Gastrocnemius medialis (tissue), 4 donors: Measurements from ENCODE around the gene CDC5L. TPM values are rescaled to one million over a fixed set of nuclear protein-coding genes. Genes with fewer than 3 reads are reported as not detected.

Experiments used
- ATAC-seq, 2 donors: fragments of 150-250 bp; one replicate each; pipeline ENCODE4 v1.9.1; 2016
- DNase-seq, 2 donors: peaks; one replicate each; pipeline ENCODE4 v3.0.0-alpha.2; 2019
- H3K27ac ChIP-seq, 4 donors: fragments of 200-600 bp; sonication (generic); 1 replicate in 1 of 4; 2 replicates in 3 of 4; pipeline ENCODE4 v1.5.1; 2016 to 2018; ENCODE audit warnings: mild to moderate bottlenecking in 2 of 4, moderate library complexity in 1 of 4
- H3K27me3 ChIP-seq, 3 donors: fragments of 200-600 bp; sonication (generic) in 2 of 3; 1 replicate in 1 of 3; 2 replicates in 2 of 3; pipeline versions ENCODE4 v1.5.1 to v1.6.0; 2016 to 2019; ENCODE audit warnings: mild to moderate bottlenecking in 1 of 3, moderate library complexity in 1 of 3
- H3K36me3 ChIP-seq, 2 donors: fragments of 200-600 bp; sonication (generic) in 1 of 2; one replicate each; pipeline ENCODE4 v1.5.1; 2017 to 2018
- H3K4me1 ChIP-seq, 2 donors: fragments of 200-600 bp; sonication (generic) in 1 of 2; one replicate each; pipeline ENCODE4 v1.5.1; 2016 to 2017; ENCODE audit warnings: mild to moderate bottlenecking in 2 of 2
- H3K4me3 ChIP-seq, 4 donors: fragments of 200-600 bp; sonication (generic) in 3 of 4; 1 replicate in 1 of 4; 2 replicates in 3 of 4; pipeline ENCODE4 v1.5.1; 2016 to 2019; ENCODE audit warnings: mild to moderate bottlenecking in 2 of 4
- H3K9me3 ChIP-seq, 3 donors: fragments of 200-600 bp; sonication (generic) in 2 of 3; 1 replicate in 1 of 3; 2 replicates in 2 of 3; pipeline ENCODE4 v1.5.1; 2016 to 2019
- CTCF ChIP-seq, 5 experiments: fragments of 450-650 bp in 3 of 5; fragments of 200-600 bp in 2 of 5; sonication (generic) in 2 of 5; IDR thresholded peaks in 4 of 5; conservative IDR thresholded peaks in 1 of 5; 1 replicate in 4 of 5; 2 replicates in 1 of 5; pipeline ENCODE4 v1.5.1; 2016 to 2019; ENCODE audit warnings: antibody characterized with exemption in 5 of 5, mild to moderate bottlenecking in 3 of 5, moderate library complexity in 3 of 5
- POLR2A ChIP-seq, 2 donors: fragments of 450-650 bp; IDR thresholded peaks; one replicate each; pipeline ENCODE4 v1.6.1; 2017; ENCODE audit warnings: antibody characterized with exemption in 2 of 2, mild to moderate bottlenecking in 2 of 2, moderate library complexity in 2 of 2
- in situ Hi-C, 4 donors: fragments of 200-750 bp; cut with MboI; loops; one replicate each; pipeline versions ENCODE4 v1.15.0 to v1.8.0; 2017; ENCODE audit warnings: low sequenced_read_pairs in 4 of 4
- intact Hi-C: fragments of 100-400 bp; cut with DNase I; formaldehyde crosslinking; loops from one replicate; pipeline ENCODE4 v1.15.1; 2023; ENCODE audit warnings: low total_unique reads
- total RNA-seq, 4 donors: library from RNA; depleted of rRNA; stranded (reverse); fragments of >200 nt; gene quantifications; one replicate each; pipeline versions ENCODE4 v1.1.0 to v1.2.3, GENCODE V29; 2016

The CDC5L gene
- total RNA-seq, 4 donors from 2014 or later: 26.3 to 30.3 (median 27.7) TPM

GRCh38 chr6:44475417-44475778 is 87.9 kb downstream of the CDC5L start:
- peak; percentile 7 to 9 for ATAC-seq
- in situ Hi-C loops: loop anchor here in 3 of 4 donors (10.0 to 25.0 kb wide), 4 partner anchors 162 to 1437 kb away; no protein-coding TSS in a partner anchor

GRCh38 chr6:44475779-44476434 is 88.4 kb downstream of the CDC5L start:
- H3K4me1 ChIP-seq: peaks cover 21 to 47% of the 10 kb centered on the region in 2 donors
- H3K27me3 ChIP-seq: no peaks in the 10 kb centered on the region
- in situ Hi-C loops: loop anchor here in 3 of 4 donors (10.0 to 25.0 kb wide), 4 partner anchors 161 to 1436 kb away; no protein-coding TSS in a partner anchor
- H3K9me3 ChIP-seq: no peaks in the 10 kb centered on the region
- H3K36me3 ChIP-seq: no peaks in the 10 kb centered on the region
- intact Hi-C loops: loop anchor here (2.0 to 5.0 kb wide), 4 partner anchors 19 to 1446 kb away; no protein-coding TSS in a partner anchor
- DNase-seq: peak; percentile 58 to 68
- peak; percentile 75 to 82 for ATAC-seq
- no peak overlapping the region for H3K27ac ChIP-seq
- H3K4me3 ChIP-seq: peak overlapping the region in 1 of 4 donors; percentile 17
- TF ChIP-seq CTCF (IDR thresholded peaks at IDR 0.05 in 4 of 5, conservative IDR thresholded peaks at IDR 0.05 in 1 of 5) (peak; percentile 88 to 95 (median 92)), POLR2A (IDR thresholded peaks at IDR 0.05) (no peak)

More at GRCh38 chr6:44475417-44475778, 87.9 kb downstream of the CDC5L start:
- no peak for DNase-seq
- Histone ChIP-seq H3K36me3 (no peaks in the 10 kb centered on the region), H3K9me3 (no peaks in the 10 kb centered on the region), H3K27ac (no peak overlapping the region), H3K4me3 (no peak overlapping the region), H3K27me3 (no peaks in the 10 kb centered on the region), H3K4me1 (peaks cover 26 to 52% of the 10 kb centered on the region in 2 donors)
- no peak for TF ChIP-seq POLR2A (IDR thresholded peaks at IDR 0.05)
- no peak for TF ChIP-seq CTCF (IDR thresholded peaks at IDR 0.05 in 4 of 5, conservative IDR thresholded peaks at IDR 0.05 in 1 of 5)
- intact Hi-C loops: loop anchor here (2.0 to 5.0 kb wide), 4 partner anchors 19 to 1447 kb away; no protein-coding TSS in a partner anchor

- Histone ChIP-seq H3K36me3 (no peaks in the 10 kb centered on the region), H3K4me1 (peaks cover 18 to 37% of the 10 kb centered on the region in 2 donors), H3K9me3 (no peaks in the 10 kb centered on the region), H3K27ac (no peak overlapping the region), H3K27me3 (no peaks in the 10 kb centered on the region), H3K4me3 (no peak overlapping the region)
- intact Hi-C loops: loop anchor here (5.0 kb wide), 3 partner anchors 175 to 1445 kb away; no protein-coding TSS in a partner anchor
- TF ChIP-seq CTCF (IDR thresholded peaks at IDR 0.05 in 4 of 5, conservative IDR thresholded peaks at IDR 0.05 in 1 of 5) (no peak), POLR2A (IDR thresholded peaks at IDR 0.05) (no peak)
- in situ Hi-C loops: loop anchor here in 3 of 4 donors (10.0 to 25.0 kb wide), 4 partner anchors 160 to 1435 kb away; no protein-coding TSS in a partner anchor
- ATAC-seq (no peak), DNase-seq (no peak)
Observed at GRCh38 chr6:44476849-44477248, 89.3 kb downstream of the CDC5L start.

- in situ Hi-C loops (loop anchor here in 3 of 4 donors (10.0 to 25.0 kb wide), 4 partner anchors 160 to 1435 kb away; no protein-coding TSS in a partner anchor), intact Hi-C loops (loop anchor here (5.0 kb wide), 3 partner anchors 175 to 1445 kb away; no protein-coding TSS in a partner anchor)
- no peak overlapping the region for H3K27ac ChIP-seq
- no peaks in the 10 kb centered on the region for H3K27me3 ChIP-seq
- no peaks in the 10 kb centered on the region for H3K9me3 ChIP-seq
- no peak overlapping the region for H3K4me3 ChIP-seq
- H3K36me3 ChIP-seq: no peaks in the 10 kb centered on the region
- TF ChIP-seq CTCF (IDR thresholded peaks at IDR 0.05 in 4 of 5, conservative IDR thresholded peaks at IDR 0.05 in 1 of 5): no peak
- TF ChIP-seq POLR2A (IDR thresholded peaks at IDR 0.05): no peak
- no peak for ATAC-seq
- no peak for DNase-seq
- peaks cover 18 to 33% of the 10 kb centered on the region in 2 donors for H3K4me1 ChIP-seq
Observed at GRCh38 chr6:44477293-44477894, 89.9 kb downstream of the CDC5L start.
